Measurements from ENCODE around the gene EBF3.

- TF ChIP-seq CTCF (IDR thresholded peaks at IDR 0.05 in 4 of 5, conservative IDR thresholded peaks at IDR 0.05 in 1 of 5) (no peak), POLR2A (IDR thresholded peaks at IDR 0.05) (no peak)
Measured at GRCh38 chr10:129800796-129801340, 163.2 kb downstream of the EBF3 start.

Data from gastrocnemius medialis (tissue), 4 donors.